Measurements from ENCODE around the gene NOP9.
"Not testable (repeated sequence)": the region's sequence is repeated elsewhere in the genome, so short reads cannot be mapped to it uniquely, and the experiment has no call there.

Gene NOP9

DNA sequence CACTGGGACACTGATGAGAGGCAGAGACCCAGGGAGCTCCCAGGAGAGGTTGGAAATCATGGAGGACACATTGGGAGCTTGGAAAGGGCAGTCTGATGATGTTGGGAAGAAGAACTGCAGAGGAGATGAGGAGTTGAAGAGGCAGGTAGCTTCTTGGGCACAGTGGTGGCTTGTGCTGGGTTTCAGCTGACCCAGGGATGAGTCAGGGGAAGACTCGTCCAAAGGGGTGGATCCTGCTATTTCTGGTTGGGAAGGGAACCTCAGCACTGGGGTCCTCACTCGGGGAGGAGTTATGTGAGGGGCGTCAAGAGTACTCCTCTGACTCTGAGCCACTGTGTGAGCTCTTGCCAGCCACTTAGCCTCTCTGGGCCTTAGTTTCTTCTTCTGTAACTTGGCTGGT is 23.7 kb downstream of the NOP9 start:
- TF ChIP-seq, protein P1, sequence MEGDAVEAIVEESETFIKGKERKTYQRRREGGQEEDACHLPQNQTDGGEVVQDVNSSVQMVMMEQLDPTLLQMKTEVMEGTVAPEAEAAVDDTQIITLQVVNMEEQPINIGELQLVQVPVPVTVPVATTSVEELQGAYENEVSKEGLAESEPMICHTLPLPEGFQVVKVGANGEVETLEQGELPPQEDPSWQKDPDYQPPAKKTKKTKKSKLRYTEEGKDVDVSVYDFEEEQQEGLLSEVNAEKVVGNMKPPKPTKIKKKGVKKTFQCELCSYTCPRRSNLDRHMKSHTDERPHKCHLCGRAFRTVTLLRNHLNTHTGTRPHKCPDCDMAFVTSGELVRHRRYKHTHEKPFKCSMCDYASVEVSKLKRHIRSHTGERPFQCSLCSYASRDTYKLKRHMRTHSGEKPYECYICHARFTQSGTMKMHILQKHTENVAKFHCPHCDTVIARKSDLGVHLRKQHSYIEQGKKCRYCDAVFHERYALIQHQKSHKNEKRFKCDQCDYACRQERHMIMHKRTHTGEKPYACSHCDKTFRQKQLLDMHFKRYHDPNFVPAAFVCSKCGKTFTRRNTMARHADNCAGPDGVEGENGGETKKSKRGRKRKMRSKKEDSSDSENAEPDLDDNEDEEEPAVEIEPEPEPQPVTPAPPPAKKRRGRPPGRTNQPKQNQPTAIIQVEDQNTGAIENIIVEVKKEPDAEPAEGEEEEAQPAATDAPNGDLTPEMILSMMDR (IDR thresholded peaks at IDR 0.05; ENCODE audit: borderline replicate concordance, insufficient read depth, low read depth, low read length) = no peak
- no peak overlapping the region for H3K4me3 ChIP-seq (ENCODE audit: low read depth, low read length)

DNA sequence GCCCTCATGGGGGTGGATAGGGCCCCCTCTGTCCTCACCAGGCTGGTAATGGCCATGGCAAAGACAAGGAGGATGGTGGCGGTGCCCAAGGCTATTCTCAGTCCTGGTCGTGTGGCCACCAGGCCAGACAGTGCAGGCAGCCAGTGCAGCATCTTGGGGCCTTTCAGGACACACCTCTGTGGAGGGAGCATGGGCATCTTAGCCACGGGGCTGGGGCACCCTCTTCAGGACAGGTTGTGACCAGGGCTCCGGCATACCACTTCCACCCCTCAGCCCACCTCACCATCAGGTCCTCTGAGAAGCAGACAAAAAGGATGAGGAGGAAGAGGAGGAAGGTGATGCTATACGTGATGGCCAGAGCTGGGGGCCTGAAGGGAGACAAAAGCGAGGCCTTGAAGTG is 24.4 kb downstream of the NOP9 start:
- TF ChIP-seq, protein P1 (IDR thresholded peaks at IDR 0.05; ENCODE audit: borderline replicate concordance, insufficient read depth, low read depth, low read length) = no peak
- H3K4me3 ChIP-seq (ENCODE audit: low read depth, low read length) = no peak overlapping the region

DNA sequence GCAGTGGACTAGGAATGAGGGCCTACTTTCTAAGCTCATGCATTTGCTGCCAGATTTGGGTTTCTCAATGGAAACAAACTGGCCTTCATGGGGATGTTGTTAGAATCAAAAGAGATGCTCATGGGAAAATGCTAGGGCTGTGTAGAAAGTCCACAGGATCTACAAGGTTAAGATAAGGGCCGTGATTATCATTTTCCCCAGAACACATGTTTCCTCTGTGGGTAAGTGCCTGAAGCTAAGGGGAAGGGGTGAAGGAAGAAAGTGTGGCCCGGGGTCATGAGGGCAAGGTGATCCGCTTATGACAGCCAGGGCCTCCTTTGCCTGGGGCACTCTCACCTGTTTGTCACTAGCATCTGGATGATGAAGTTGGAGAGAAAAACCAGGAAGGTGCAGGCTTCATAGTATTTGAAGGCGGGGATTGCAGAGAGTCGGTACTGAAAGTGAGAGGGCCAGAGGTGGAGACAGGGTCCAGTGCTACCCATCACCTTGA is 25.4 kb downstream of the NOP9 start:
- TF ChIP-seq, protein P1 (IDR thresholded peaks at IDR 0.05; ENCODE audit: borderline replicate concordance, insufficient read depth, low read depth, low read length) = no peak
- no peak overlapping the region for H3K4me3 ChIP-seq (ENCODE audit: low read depth, low read length)

DNA sequence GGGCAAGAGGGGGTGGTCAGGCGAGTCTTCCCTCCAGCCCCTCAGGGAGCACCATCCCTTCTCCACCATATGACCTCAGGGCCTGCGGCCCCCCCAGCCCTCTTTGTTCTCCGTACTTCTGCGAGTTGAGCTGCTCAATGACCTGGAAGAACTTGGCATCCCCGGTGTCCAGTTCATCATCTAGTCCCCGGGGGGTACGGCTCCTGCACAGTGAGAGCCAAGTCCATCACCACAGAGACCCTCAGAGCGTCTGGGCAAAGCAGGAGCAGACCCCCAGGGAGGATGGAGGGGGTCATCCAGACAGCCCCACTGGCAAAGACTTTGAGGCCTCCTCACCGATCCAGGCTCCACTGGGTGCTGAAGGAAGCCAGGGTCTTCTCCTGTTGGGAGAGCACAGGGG is 26.3 kb downstream of the NOP9 start:
- H3K4me3 ChIP-seq (ENCODE audit: low read depth, low read length) = no peak overlapping the region
- TF ChIP-seq, protein P1 (IDR thresholded peaks at IDR 0.05; ENCODE audit: borderline replicate concordance, insufficient read depth, low read depth, low read length) = no peak

GRCh38 chr14:24327303-24327702 is 27.7 kb downstream of the NOP9 start:
- H3K4me3 ChIP-seq (ENCODE audit: low read depth, low read length) = no peak overlapping the region
- TF ChIP-seq, protein P1 (IDR thresholded peaks at IDR 0.05; ENCODE audit: borderline replicate concordance, insufficient read depth, low read depth, low read length) = no peak

DNA sequence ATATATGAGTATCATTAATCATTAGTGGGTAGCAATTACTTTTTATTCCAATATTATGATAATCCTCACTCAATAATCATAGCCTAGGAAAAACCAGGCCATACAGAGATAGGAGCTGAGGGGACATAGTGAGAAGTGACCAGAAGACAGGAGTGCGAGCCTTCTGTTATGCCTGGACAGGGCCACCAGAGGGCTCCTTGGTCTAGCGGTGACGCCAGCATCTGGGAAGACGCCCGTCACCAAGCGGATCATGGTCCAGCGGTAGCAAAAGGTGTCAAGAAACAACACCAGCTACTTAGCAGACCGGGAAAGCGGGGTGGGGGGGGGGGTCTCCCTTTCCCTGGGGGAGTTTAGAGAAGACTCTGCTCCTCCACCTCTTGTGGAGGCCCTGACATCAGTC is 28.3 kb downstream of the NOP9 start:
- TF ChIP-seq, protein P1 (IDR thresholded peaks at IDR 0.05; ENCODE audit: borderline replicate concordance, insufficient read depth, low read depth, low read length) = peak; percentile 38; the same call in 1 of the 2 replicates
- H3K4me3 ChIP-seq (ENCODE audit: low read depth, low read length) = not testable (repeated sequence)

- TF ChIP-seq, protein P1 (IDR thresholded peaks at IDR 0.05; ENCODE audit: borderline replicate concordance, insufficient read depth, low read depth, low read length) = no peak
- no peak overlapping the region for H3K4me3 ChIP-seq (ENCODE audit: low read depth, low read length)
Measured at GRCh38 chr14:24329073-24329663, 29.5 kb downstream of the NOP9 start.
